Liver (tissue), 9 donors: ENCODE data around the gene NSL1. TPM values are rescaled to one million over a fixed set of nuclear protein-coding genes. Genes with fewer than 3 reads are reported as not detected.

Experiments
- DNase-seq: peaks from one replicate; pipeline ENCODE4 v3.0.0-alpha.2; 2017; ENCODE audit warnings: low spot score
- H3K27ac ChIP-seq, 2 donors: one replicate each; pipeline ENCODE4 v1.7.0; 2013; ENCODE audit warnings: inconsistent platforms in 2 of 2, low read length in 2 of 2, control low read depth in 1 of 2, low read depth in 1 of 2, mild to moderate bottlenecking in 1 of 2
- H3K27me3 ChIP-seq, 4 donors: one replicate each; pipeline versions ENCODE4 v1.6.1 to v1.7.0; 2013; ENCODE audit warnings: low read length in 3 of 4, inconsistent platforms in 1 of 4, mild to moderate bottlenecking in 1 of 4, moderate library complexity in 1 of 4; ENCODE audit not compliant: control insufficient read depth in 4 of 4, insufficient read depth in 4 of 4
- H3K36me3 ChIP-seq, 4 donors: one replicate each; pipeline versions ENCODE4 v1.6.1 to v1.7.0; 2013; ENCODE audit warnings: low read length in 3 of 4, mild to moderate bottlenecking in 3 of 4, low read depth in 1 of 4, moderate library complexity in 1 of 4; ENCODE audit not compliant: control insufficient read depth in 4 of 4, insufficient read depth in 3 of 4
- H3K4me1 ChIP-seq, 4 donors: one replicate each; pipeline versions ENCODE4 v1.6.1 to v1.7.0; 2013; ENCODE audit warnings: low read length in 3 of 4, mild to moderate bottlenecking in 3 of 4, moderate library complexity in 1 of 4; ENCODE audit not compliant: control insufficient read depth in 4 of 4, insufficient read depth in 4 of 4
- H3K4me3 ChIP-seq, 3 donors: one replicate each; pipeline versions ENCODE4 v1.6.1 to v1.7.0; 2013; ENCODE audit warnings: low read length in 3 of 3, control low read depth in 1 of 3, low read depth in 1 of 3, mild to moderate bottlenecking in 1 of 3
- H3K9ac ChIP-seq, 2 donors: one replicate each; pipeline ENCODE4 v1.7.0; 2013; ENCODE audit warnings: low read length in 2 of 2, mild to moderate bottlenecking in 2 of 2, moderate library complexity in 2 of 2, control low read depth in 1 of 2, low read depth in 1 of 2
- H3K9me3 ChIP-seq, 4 donors: one replicate each; pipeline versions ENCODE4 v1.6.1 to v1.7.0; 2013; ENCODE audit warnings: low read length in 3 of 4; ENCODE audit not compliant: control insufficient read depth in 4 of 4
- CTCF ChIP-seq: fragments of 150-350 bp; IDR thresholded peaks from 2 replicates; pipeline ENCODE4 v1.5.1; 2017; ENCODE audit warnings: improper control_type of control experiment, low read depth, low read length; ENCODE audit not compliant: missing input control
- EGR1 ChIP-seq, 2 donors: IDR thresholded peaks; 2 replicates each; pipeline ENCODE4 v1.6.1; 2016 to 2018; ENCODE audit warnings: antibody characterized with exemption in 2 of 2, low read depth in 2 of 2
- FOXA1 ChIP-seq: IDR thresholded peaks from 2 replicates; pipeline ENCODE4 v1.6.1; 2016; ENCODE audit warnings: antibody characterized with exemption
- GABPA ChIP-seq, 2 donors: IDR thresholded peaks in 1 of 2; conservative IDR thresholded peaks in 1 of 2; 2 replicates each; pipeline ENCODE4 v1.6.1; 2016; ENCODE audit warnings: antibody characterized with exemption in 2 of 2, mild to moderate bottlenecking in 1 of 2, moderate library complexity in 1 of 2
- HNF4G ChIP-seq: IDR thresholded peaks from 2 replicates; pipeline ENCODE4 v1.6.1; 2016; ENCODE audit warnings: antibody characterized with exemption
- JUND ChIP-seq, 2 donors: IDR thresholded peaks; 2 replicates each; pipeline ENCODE4 v1.6.1; 2016; ENCODE audit warnings: antibody characterized with exemption in 2 of 2
- TAF1 ChIP-seq: conservative IDR thresholded peaks from 2 replicates; pipeline ENCODE4 v1.6.1; 2016; ENCODE audit warnings: antibody characterized with exemption, mild to moderate bottlenecking
- ZBTB33 ChIP-seq: IDR thresholded peaks from 2 replicates; pipeline ENCODE4 v1.6.1; 2016; ENCODE audit warnings: antibody characterized with exemption
- WGBS: extraction: QIAGEN DNeasy Blood & Tissue Kit; methylation state at CpG from one replicate; pipeline ENCODE4 v1.1.7; 2013; 5-methylcytosine and 5-hydroxymethylcytosine counted together
- polyA plus RNA-seq, 2 donors: library from polyadenylated mRNA; stranded (reverse) in 1 of 2; unstranded in 1 of 2; fragments of 200-250 nt in 1 of 2; fragments of >200 nt in 1 of 2; fragmentation: Nextera tagmentation in 1 of 2; extraction: Ambion mirVana in 1 of 2; gene quantifications; one replicate each; pipeline versions ENCODE4 v1.2.1 to v1.2.3, GENCODE V29; 2013 to 2015
- total RNA-seq, 2 donors: library from RNA; depleted of rRNA; stranded (reverse); fragments of >200 nt; gene quantifications; one replicate each; pipeline ENCODE4 v1.2.3, GENCODE V29; 2014
- TF ChIP-seq, protein P1 (sequence below): IDR thresholded peaks from 2 replicates; pipeline ENCODE4 v1.6.1; 2016; ENCODE audit warnings: antibody characterized with exemption, mild to moderate bottlenecking
- TF ChIP-seq, protein P2 (sequence below): IDR thresholded peaks from 2 replicates; pipeline ENCODE4 v1.6.1; 2016; ENCODE audit warnings: antibody characterized with exemption
- TF ChIP-seq, protein P3 (sequence below): IDR thresholded peaks from 2 replicates; pipeline ENCODE4 v1.6.1; 2016; ENCODE audit warnings: antibody characterized with exemption
- donor health status: healthy.
- donor health status: healthy.
- donor health status: healthy.
- donor health status: healthy.
- donor health status: healthy.

NSL1 gene
- total and polyA plus RNA-seq, 4 donors: 17.2 to 31.3 (median 18.7) TPM

- Histone ChIP-seq H3K4me1 (no peaks in the 10 kb centered on the region), H3K36me3 (no peaks in the 10 kb centered on the region), H3K9ac (no peak overlapping the region), H3K9me3 (no peaks in the 10 kb centered on the region), H3K27ac (no peak overlapping the region), H3K27me3 (peaks cover 0 to 2% (median 0%) of the 10 kb centered on the region in 4 donors), H3K4me3 (no peak overlapping the region)
- DNase-seq: no peak
- 94% methylated on average over 2 of the region's 2 CpGs for WGBS
- no peak for TF ChIP-seq FOXA1
- TF ChIP-seq, protein P1, sequence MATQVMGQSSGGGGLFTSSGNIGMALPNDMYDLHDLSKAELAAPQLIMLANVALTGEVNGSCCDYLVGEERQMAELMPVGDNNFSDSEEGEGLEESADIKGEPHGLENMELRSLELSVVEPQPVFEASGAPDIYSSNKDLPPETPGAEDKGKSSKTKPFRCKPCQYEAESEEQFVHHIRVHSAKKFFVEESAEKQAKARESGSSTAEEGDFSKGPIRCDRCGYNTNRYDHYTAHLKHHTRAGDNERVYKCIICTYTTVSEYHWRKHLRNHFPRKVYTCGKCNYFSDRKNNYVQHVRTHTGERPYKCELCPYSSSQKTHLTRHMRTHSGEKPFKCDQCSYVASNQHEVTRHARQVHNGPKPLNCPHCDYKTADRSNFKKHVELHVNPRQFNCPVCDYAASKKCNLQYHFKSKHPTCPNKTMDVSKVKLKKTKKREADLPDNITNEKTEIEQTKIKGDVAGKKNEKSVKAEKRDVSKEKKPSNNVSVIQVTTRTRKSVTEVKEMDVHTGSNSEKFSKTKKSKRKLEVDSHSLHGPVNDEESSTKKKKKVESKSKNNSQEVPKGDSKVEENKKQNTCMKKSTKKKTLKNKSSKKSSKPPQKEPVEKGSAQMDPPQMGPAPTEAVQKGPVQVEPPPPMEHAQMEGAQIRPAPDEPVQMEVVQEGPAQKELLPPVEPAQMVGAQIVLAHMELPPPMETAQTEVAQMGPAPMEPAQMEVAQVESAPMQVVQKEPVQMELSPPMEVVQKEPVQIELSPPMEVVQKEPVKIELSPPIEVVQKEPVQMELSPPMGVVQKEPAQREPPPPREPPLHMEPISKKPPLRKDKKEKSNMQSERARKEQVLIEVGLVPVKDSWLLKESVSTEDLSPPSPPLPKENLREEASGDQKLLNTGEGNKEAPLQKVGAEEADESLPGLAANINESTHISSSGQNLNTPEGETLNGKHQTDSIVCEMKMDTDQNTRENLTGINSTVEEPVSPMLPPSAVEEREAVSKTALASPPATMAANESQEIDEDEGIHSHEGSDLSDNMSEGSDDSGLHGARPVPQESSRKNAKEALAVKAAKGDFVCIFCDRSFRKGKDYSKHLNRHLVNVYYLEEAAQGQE: no peak
- TF ChIP-seq ZBTB33: no peak
- no peak for TF ChIP-seq JUND (IDR thresholded peaks at IDR 0.05)
Observed at GRCh38 chr1:212687811-212688210, 103.8 kb downstream of the NSL1 start.

- TF ChIP-seq, protein P2, sequence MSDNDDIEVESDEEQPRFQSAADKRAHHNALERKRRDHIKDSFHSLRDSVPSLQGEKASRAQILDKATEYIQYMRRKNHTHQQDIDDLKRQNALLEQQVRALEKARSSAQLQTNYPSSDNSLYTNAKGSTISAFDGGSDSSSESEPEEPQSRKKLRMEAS: no peak
- no peak for DNase-seq
- H3K4me1 ChIP-seq: no peaks in the 10 kb centered on the region
- H3K9ac ChIP-seq: no peak overlapping the region
- H3K4me3 ChIP-seq: no peak overlapping the region
- H3K9me3 ChIP-seq: no peaks in the 10 kb centered on the region
- WGBS: 96% methylated on average over 11 of the region's 11 CpGs
- H3K36me3 ChIP-seq: no peaks in the 10 kb centered on the region
- H3K27ac ChIP-seq: no peak overlapping the region
- peaks cover 0 to 2% (median 0%) of the 10 kb centered on the region in 4 donors for H3K27me3 ChIP-seq
Observed at GRCh38 chr1:212686591-212686990, 105.0 kb downstream of the NSL1 start.

GRCh38 chr1:212686069-212686468 is 105.5 kb downstream of the NSL1 start:
- no peak for TF ChIP-seq TAF1
- no peak for TF ChIP-seq CTCF
- TF ChIP-seq JUND (IDR thresholded peaks at IDR 0.05): no peak
- TF ChIP-seq EGR1 (IDR thresholded peaks at IDR 0.05; ENCODE audit: low read depth in 2 of 2): no peak
- TF ChIP-seq HNF4G: no peak
- TF ChIP-seq, protein P3, sequence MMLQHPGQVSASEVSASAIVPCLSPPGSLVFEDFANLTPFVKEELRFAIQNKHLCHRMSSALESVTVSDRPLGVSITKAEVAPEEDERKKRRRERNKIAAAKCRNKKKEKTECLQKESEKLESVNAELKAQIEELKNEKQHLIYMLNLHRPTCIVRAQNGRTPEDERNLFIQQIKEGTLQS: no peak
- TF ChIP-seq GABPA (IDR thresholded peaks at IDR 0.05 in 1 of 2, conservative IDR thresholded peaks at IDR 0.05 in 1 of 2): no peak
- Histone ChIP-seq H3K27me3 (no peaks in the 10 kb centered on the region), H3K4me3 (no peak overlapping the region), H3K36me3 (no peaks in the 10 kb centered on the region), H3K9me3 (no peaks in the 10 kb centered on the region), H3K27ac (no peak overlapping the region), H3K4me1 (no peaks in the 10 kb centered on the region), H3K9ac (no peak overlapping the region)
- 76% methylated on average over 3 of the region's 3 CpGs for WGBS
- DNase-seq: no peak
